ENCODE data around the gene IL31. TPM values are rescaled to one million over a fixed set of nuclear protein-coding genes. Genes with fewer than 3 reads are reported as not detected.
"Not testable (repeated sequence)": the region's sequence is repeated elsewhere in the genome, so short reads cannot be mapped to it uniquely, and the experiment has no call there.

Gene IL31
- total RNA-seq, 6 experiments from 2014 or later = not detected

GRCh38 chr12:122204167-122205052, 30.4 kb upstream of the IL31 start:
- Histone ChIP-seq H3K27ac (no peak overlapping the region), H3K4me1 (peaks cover 0 to 16% (median 0%) of the 10 kb centered on the region in 4 donors), H3K36me3 (peaks cover 0 to 23% (median 5%) of the 10 kb centered on the region in 4 donors), H3K4me3 (peak overlapping the region; percentile 49 to 66 (median 52)), H3K9me3 (no peaks in the 10 kb centered on the region), H3K27me3 (peaks cover 0 to 9% of the 10 kb centered on the region in 2 donors)
- DNase-seq (no peak), ATAC-seq (peak in 1 of 4 donors; percentile 10)
- TF ChIP-seq POLR2A (IDR thresholded peaks at IDR 0.05) = no peak
- TF ChIP-seq, protein P1, sequence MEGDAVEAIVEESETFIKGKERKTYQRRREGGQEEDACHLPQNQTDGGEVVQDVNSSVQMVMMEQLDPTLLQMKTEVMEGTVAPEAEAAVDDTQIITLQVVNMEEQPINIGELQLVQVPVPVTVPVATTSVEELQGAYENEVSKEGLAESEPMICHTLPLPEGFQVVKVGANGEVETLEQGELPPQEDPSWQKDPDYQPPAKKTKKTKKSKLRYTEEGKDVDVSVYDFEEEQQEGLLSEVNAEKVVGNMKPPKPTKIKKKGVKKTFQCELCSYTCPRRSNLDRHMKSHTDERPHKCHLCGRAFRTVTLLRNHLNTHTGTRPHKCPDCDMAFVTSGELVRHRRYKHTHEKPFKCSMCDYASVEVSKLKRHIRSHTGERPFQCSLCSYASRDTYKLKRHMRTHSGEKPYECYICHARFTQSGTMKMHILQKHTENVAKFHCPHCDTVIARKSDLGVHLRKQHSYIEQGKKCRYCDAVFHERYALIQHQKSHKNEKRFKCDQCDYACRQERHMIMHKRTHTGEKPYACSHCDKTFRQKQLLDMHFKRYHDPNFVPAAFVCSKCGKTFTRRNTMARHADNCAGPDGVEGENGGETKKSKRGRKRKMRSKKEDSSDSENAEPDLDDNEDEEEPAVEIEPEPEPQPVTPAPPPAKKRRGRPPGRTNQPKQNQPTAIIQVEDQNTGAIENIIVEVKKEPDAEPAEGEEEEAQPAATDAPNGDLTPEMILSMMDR (IDR thresholded peaks at IDR 0.05) = no peak
- intact Hi-C loops (cut with DNase I) = no loop called here
- 5% methylated on average over 13 of the region's 71 CpGs for WGBS (ENCODE audit: insufficient coverage, low coverage, low lambda C conversion rate, missing lambda C conversion rate)

- H3K4me3 ChIP-seq = peak within 1 kb of the TSS; percentile 49 to 66 (median 52)
- peaks cover 0 to 14% (median 3%) of the 10 kb centered on the region in 4 donors for H3K36me3 ChIP-seq
- no peaks in the 10 kb centered on the region for H3K9me3 ChIP-seq
- H3K4me1 ChIP-seq = peaks cover 0 to 16% (median 0%) of the 10 kb centered on the region in 4 donors
- TF ChIP-seq POLR2A (IDR thresholded peaks at IDR 0.05) = no peak
- TF ChIP-seq, protein P1 (IDR thresholded peaks at IDR 0.05) = no peak
- intact Hi-C loops (cut with DNase I) = no loop called here
- peak; percentile 75 to 80 (median 78) for ATAC-seq
- peaks cover 0 to 9% of the 10 kb centered on the region in 2 donors for H3K27me3 ChIP-seq
- peak in 2 of 3 donors; percentile 64 to 71 for DNase-seq
- no peak within 1 kb of the TSS for H3K27ac ChIP-seq
- 0% methylated on average over 8 of the region's 104 CpGs for WGBS (ENCODE audit: insufficient coverage, low coverage, low lambda C conversion rate, missing lambda C conversion rate)
Observed at GRCh38 chr12:122203301-122204166, 29.5 kb upstream of the IL31 start, which contains the start of gene B3GNT4. B3GNT4 (plus strand) TSS chr12:122203709; CDS start chr12:122204619, 910 bp downstream.

- intact Hi-C loops (cut with DNase I); H3K36me3 ChIP-seq; H3K27ac ChIP-seq; H3K9me3 ChIP-seq; ATAC-seq; DNase-seq; H3K27me3 ChIP-seq: not testable (repeated sequence)
- peaks cover 0 to 16% (median 0%) of the 10 kb centered on the region in 4 donors for H3K4me1 ChIP-seq
- H3K4me3 ChIP-seq = peak overlapping the region; percentile 49 to 66 (median 52)
- WGBS (ENCODE audit: insufficient coverage, low coverage, low lambda C conversion rate, missing lambda C conversion rate) = 60% methylated on average over 18 of the region's 19 CpGs
Observed at GRCh38 chr12:122202811-122203210, 28.8 kb upstream of the IL31 start.

DNA sequence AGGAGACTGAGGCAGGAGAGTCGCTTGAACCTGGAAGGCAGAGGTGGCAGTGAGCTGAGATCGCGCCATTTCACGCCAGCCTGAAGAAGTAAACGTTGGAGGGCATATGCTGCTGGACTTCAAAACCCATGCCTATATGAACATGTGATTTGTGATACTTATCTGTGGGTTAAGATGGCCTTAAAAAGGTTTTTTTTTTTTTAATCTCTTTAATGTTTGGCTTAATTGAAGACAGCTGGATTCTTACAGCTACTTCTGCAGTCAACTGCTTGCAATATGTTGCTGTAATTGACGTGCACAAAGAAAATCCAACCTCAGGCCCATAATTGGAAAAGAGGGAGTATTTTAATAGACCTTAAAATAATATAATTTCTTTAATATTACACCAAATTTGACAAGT, 28.0 kb upstream of the IL31 start:
- DNase-seq (no peak), ATAC-seq (no peak)
- peaks cover 0 to 9% of the 10 kb centered on the region in 2 donors for H3K27me3 ChIP-seq
- no peak overlapping the region for H3K27ac ChIP-seq
- no peaks in the 10 kb centered on the region for H3K9me3 ChIP-seq
- no peaks in the 10 kb centered on the region for H3K36me3 ChIP-seq
- intact Hi-C loops (cut with DNase I) = no loop called here
- peaks cover 0 to 16% (median 0%) of the 10 kb centered on the region in 4 donors for H3K4me1 ChIP-seq
- TF ChIP-seq POLR2A (IDR thresholded peaks at IDR 0.05) = no peak
- TF ChIP-seq, protein P1 (IDR thresholded peaks at IDR 0.05) = no peak
- 97% methylated on average over 6 of the region's 6 CpGs for WGBS (ENCODE audit: insufficient coverage, low coverage, low lambda C conversion rate, missing lambda C conversion rate)
- no peak overlapping the region for H3K4me3 ChIP-seq
